ENCODE results near the gene PIN1.
"Not testable (repeated sequence)": the region's sequence is repeated elsewhere in the genome, so short reads cannot be mapped to it uniquely, and the experiment has no call there.

The PIN1 gene

GRCh38 chr19:9819596-9819909 lies 15.6 kb upstream of the PIN1 start:
- no peak overlapping the region for H3K9ac ChIP-seq (ENCODE audit: low read depth, low read length)

GRCh38 chr19:9820034-9820433 lies 15.1 kb upstream of the PIN1 start:
- H3K9ac ChIP-seq (ENCODE audit: low read depth, low read length); H3K4me1 ChIP-seq (ENCODE audit: insufficient read depth, low read length): not testable (repeated sequence)

More at GRCh38 chr19:9819596-9819909, 15.6 kb upstream of the PIN1 start:
- 1% methylated on average over 21 of the region's 21 CpGs for WGBS
- Histone ChIP-seq H3K9me3 (ENCODE audit: insufficient read depth, low read depth, low read length) (peaks cover 4% of the 10 kb centered on the region; the same call in 1 of the 2 replicates), H3K4me3 (ENCODE audit: low read length) (peak overlapping the region; percentile 38), H3K27me3 (ENCODE audit: insufficient read depth, low read length) (no peaks in the 10 kb centered on the region), H3K4me1 (ENCODE audit: insufficient read depth, low read length) (peaks cover 3% of the 10 kb centered on the region; the same call in 1 of the 2 replicates), H3K36me3 (ENCODE audit: insufficient read depth, low read length) (peaks cover 10% of the 10 kb centered on the region; the same call in 1 of the 2 replicates), H3K27ac (ENCODE audit: low read depth, low read length) (no peak overlapping the region)

GRCh38 chr19:9823816-9824215 lies 11.3 kb upstream of the PIN1 start:
- Histone ChIP-seq H3K27me3 (ENCODE audit: insufficient read depth, low read length) (no peaks in the 10 kb centered on the region), H3K4me3 (ENCODE audit: low read length) (no peak overlapping the region), H3K9ac (ENCODE audit: low read depth, low read length) (no peak overlapping the region), H3K4me1 (ENCODE audit: insufficient read depth, low read length) (peaks cover 2% of the 10 kb centered on the region; the same call in 1 of the 2 replicates), H3K27ac (ENCODE audit: low read depth, low read length) (no peak overlapping the region), H3K36me3 (ENCODE audit: insufficient read depth, low read length) (peaks cover 1% of the 10 kb centered on the region; the same call in 1 of the 2 replicates), H3K9me3 (ENCODE audit: insufficient read depth, low read depth, low read length) (no peaks in the 10 kb centered on the region)
- WGBS = 94% methylated on average over 5 of the region's 5 CpGs

More at GRCh38 chr19:9820034-9820433, 15.1 kb upstream of the PIN1 start:
- peak overlapping the region; percentile 38 for H3K4me3 ChIP-seq (ENCODE audit: low read length)
- not testable (repeated sequence) for H3K9me3 ChIP-seq (ENCODE audit: insufficient read depth, low read depth, low read length); H3K27ac ChIP-seq (ENCODE audit: low read depth, low read length); H3K27me3 ChIP-seq (ENCODE audit: insufficient read depth, low read length)
- WGBS = 92% methylated on average over 8 of the region's 8 CpGs
- H3K36me3 ChIP-seq (ENCODE audit: insufficient read depth, low read length) = peaks cover 10% of the 10 kb centered on the region; the same call in 1 of the 2 replicates

- H3K4me3 ChIP-seq (ENCODE audit: low read length) = peak within 1 kb of the TSS; percentile 98
- peak within 1 kb of the TSS; percentile 83 for H3K27ac ChIP-seq (ENCODE audit: low read depth, low read length)
- peaks cover 2% of the 10 kb centered on the region; the same call in 1 of the 2 replicates for H3K4me1 ChIP-seq (ENCODE audit: insufficient read depth, low read length)
- peaks cover 18% of the 10 kb centered on the region for H3K36me3 ChIP-seq (ENCODE audit: insufficient read depth, low read length)
- under 1% methylated on average over 62 of the region's 62 CpGs for WGBS
- H3K9ac ChIP-seq (ENCODE audit: low read depth, low read length) = peak within 1 kb of the TSS; percentile 62
- H3K9me3 ChIP-seq (ENCODE audit: insufficient read depth, low read depth, low read length) = no peaks in the 10 kb centered on the region
- no peaks in the 10 kb centered on the region for H3K27me3 ChIP-seq (ENCODE audit: insufficient read depth, low read length)
These were observed 7.6 kb upstream of the PIN1 start, which contains the start of gene UBL5 for GRCh38 chr19:9827289-9828238. Gene UBL5, plus strand, starts transcription at chr19:9827918. Its CDS starts 420 bp downstream, at chr19:9828338.

GRCh38 chr19:9828551-9829063 lies 6.5 kb upstream of the PIN1 start:
- 35% methylated on average over 13 of the region's 13 CpGs for WGBS
- Histone ChIP-seq H3K27ac (ENCODE audit: low read depth, low read length) (no peak overlapping the region), H3K36me3 (ENCODE audit: insufficient read depth, low read length) (peaks cover 18% of the 10 kb centered on the region), H3K4me3 (ENCODE audit: low read length) (peak overlapping the region; percentile 98), H3K4me1 (ENCODE audit: insufficient read depth, low read length) (peaks cover 2% of the 10 kb centered on the region; the same call in 1 of the 2 replicates), H3K9me3 (ENCODE audit: insufficient read depth, low read depth, low read length) (no peaks in the 10 kb centered on the region), H3K27me3 (ENCODE audit: insufficient read depth, low read length) (no peaks in the 10 kb centered on the region), H3K9ac (ENCODE audit: low read depth, low read length) (peak overlapping the region; percentile 62)

GRCh38 chr19:9834307-9834725 lies 802 bp upstream of the PIN1 start:
- Histone ChIP-seq H3K27me3 (ENCODE audit: insufficient read depth, low read length) (no peaks in the 10 kb centered on the region), H3K36me3 (ENCODE audit: insufficient read depth, low read length) (peaks cover 26% of the 10 kb centered on the region), H3K9ac (ENCODE audit: low read depth, low read length) (no peak overlapping the region), H3K9me3 (ENCODE audit: insufficient read depth, low read depth, low read length) (no peaks in the 10 kb centered on the region), H3K27ac (ENCODE audit: low read depth, low read length) (no peak overlapping the region), H3K4me1 (ENCODE audit: insufficient read depth, low read length) (no peaks in the 10 kb centered on the region), H3K4me3 (ENCODE audit: low read length) (peak overlapping the region; percentile 43)
- 78% methylated on average over 6 of the region's 6 CpGs for WGBS

GRCh38 chr19:9835507-9835949 lies 410 bp downstream of the PIN1 start:
- peak overlapping the region; percentile 92 for H3K4me3 ChIP-seq (ENCODE audit: low read length)
- peaks cover 27% of the 10 kb centered on the region for H3K36me3 ChIP-seq (ENCODE audit: insufficient read depth, low read length)
- H3K9me3 ChIP-seq (ENCODE audit: insufficient read depth, low read depth, low read length) = no peaks in the 10 kb centered on the region
- 3% methylated on average over 28 of the region's 28 CpGs for WGBS
- H3K27ac ChIP-seq (ENCODE audit: low read depth, low read length) = peak overlapping the region; percentile 60
- no peaks in the 10 kb centered on the region for H3K27me3 ChIP-seq (ENCODE audit: insufficient read depth, low read length)
- H3K4me1 ChIP-seq (ENCODE audit: insufficient read depth, low read length) = no peaks in the 10 kb centered on the region
- H3K9ac ChIP-seq (ENCODE audit: low read depth, low read length) = peak overlapping the region; percentile 79

- no peaks in the 10 kb centered on the region for H3K4me1 ChIP-seq (ENCODE audit: insufficient read depth, low read length)
- H3K4me3 ChIP-seq (ENCODE audit: low read length) = peak overlapping the region; percentile 92
- 36% methylated on average over 5 of the region's 5 CpGs for WGBS
- no peak overlapping the region for H3K27ac ChIP-seq (ENCODE audit: low read depth, low read length)
- H3K36me3 ChIP-seq (ENCODE audit: insufficient read depth, low read length) = peaks cover 30% of the 10 kb centered on the region
- peak overlapping the region; percentile 79 for H3K9ac ChIP-seq (ENCODE audit: low read depth, low read length)
- no peaks in the 10 kb centered on the region for H3K27me3 ChIP-seq (ENCODE audit: insufficient read depth, low read length)
- H3K9me3 ChIP-seq (ENCODE audit: insufficient read depth, low read depth, low read length) = no peaks in the 10 kb centered on the region
These were observed 903 bp downstream of the PIN1 start for GRCh38 chr19:9836021-9836420.

GRCh38 chr19:9838324-9838723 lies 3.2 kb downstream of the PIN1 start:
- no peak overlapping the region for H3K9ac ChIP-seq (ENCODE audit: low read depth, low read length)
- H3K4me3 ChIP-seq (ENCODE audit: low read length) = no peak overlapping the region
- peaks cover 51% of the 10 kb centered on the region for H3K36me3 ChIP-seq (ENCODE audit: insufficient read depth, low read length)
- 96% methylated on average over 15 of the region's 15 CpGs for WGBS
- no peaks in the 10 kb centered on the region for H3K9me3 ChIP-seq (ENCODE audit: insufficient read depth, low read depth, low read length)
- H3K27ac ChIP-seq (ENCODE audit: low read depth, low read length) = no peak overlapping the region
- H3K4me1 ChIP-seq (ENCODE audit: insufficient read depth, low read length) = no peaks in the 10 kb centered on the region
- H3K27me3 ChIP-seq (ENCODE audit: insufficient read depth, low read length) = no peaks in the 10 kb centered on the region

- Histone ChIP-seq H3K9ac (ENCODE audit: low read depth, low read length) (no peak overlapping the region), H3K27ac (ENCODE audit: low read depth, low read length) (no peak overlapping the region), H3K27me3 (ENCODE audit: insufficient read depth, low read length) (no peaks in the 10 kb centered on the region), H3K9me3 (ENCODE audit: insufficient read depth, low read depth, low read length) (no peaks in the 10 kb centered on the region), H3K4me3 (ENCODE audit: low read length) (no peak overlapping the region), H3K4me1 (ENCODE audit: insufficient read depth, low read length) (no peaks in the 10 kb centered on the region), H3K36me3 (ENCODE audit: insufficient read depth, low read length) (peaks cover 61% of the 10 kb centered on the region)
- 97% methylated on average over 1 of the region's 1 CpG for WGBS
These were observed 4.3 kb downstream of the PIN1 start for GRCh38 chr19:9839415-9839814.

Measured in HUES64 (cell line).